Stimulated activated CD4-positive, alpha-beta T cell treated with anti-CD3 and anti-CD28 coated beads, Interleukin-4, amount 100 ng/mL, for 4 hours (primary cell): ENCODE results near the gene HSBP1L1.
"Not testable (repeated sequence)": the region's sequence is repeated elsewhere in the genome, so short reads cannot be mapped to it uniquely, and the experiment has no call there.

Source experiments
- DNase-seq, 2 experiments: peaks; one replicate each; pipeline ENCODE4 v3.0.0-alpha.2; 2020

The HSBP1L1 gene

GRCh38 chr18:79988071-79988450 lies 23.6 kb downstream of the HSBP1L1 start:
- peak; percentile 44 to 56 for DNase-seq

- DNase-seq: peak; percentile 84 to 85
Observed at GRCh38 chr18:79988451-79989194, 24.2 kb downstream of the HSBP1L1 start, which contains the start of gene TXNL4A. Gene TXNL4A, minus strand, starts transcription at chr18:79988563. Its CDS starts 171 bp downstream, at chr18:79988392.

GRCh38 chr18:79989195-79989497 lies 24.7 kb downstream of the HSBP1L1 start:
- no peak for DNase-seq

GRCh38 chr18:79991494-79991893 lies 27.1 kb downstream of the HSBP1L1 start:
- DNase-seq: no peak

- DNase-seq: not testable (repeated sequence)
Observed at GRCh38 chr18:79999701-80000100, 35.3 kb downstream of the HSBP1L1 start.

GRCh38 chr18:80000877-80001276 lies 36.4 kb downstream of the HSBP1L1 start:
- no peak for DNase-seq

DNA sequence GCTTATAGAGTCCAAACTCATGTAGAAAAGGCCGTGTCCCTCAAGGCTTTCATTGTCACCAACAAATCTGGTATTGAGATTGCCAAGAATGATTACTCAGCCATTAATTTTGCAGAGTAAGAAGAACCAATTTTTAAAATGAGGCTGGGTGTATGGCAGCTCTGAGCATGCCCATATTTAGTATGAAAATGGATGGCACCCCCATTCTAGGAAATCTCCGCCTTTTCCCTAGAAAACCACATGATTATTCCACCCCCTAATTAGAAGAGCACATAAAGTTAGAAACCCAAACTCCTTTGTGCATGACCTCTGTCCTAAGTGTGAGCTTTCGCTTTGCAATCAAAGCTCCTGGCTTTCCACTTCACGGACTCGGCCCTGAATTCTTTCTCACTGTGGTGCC lies 38.0 kb downstream of the HSBP1L1 start:
- no peak for DNase-seq

GRCh38 chr18:80004600-80005342 lies 40.3 kb downstream of the HSBP1L1 start:
- DNase-seq: no peak

DNA sequence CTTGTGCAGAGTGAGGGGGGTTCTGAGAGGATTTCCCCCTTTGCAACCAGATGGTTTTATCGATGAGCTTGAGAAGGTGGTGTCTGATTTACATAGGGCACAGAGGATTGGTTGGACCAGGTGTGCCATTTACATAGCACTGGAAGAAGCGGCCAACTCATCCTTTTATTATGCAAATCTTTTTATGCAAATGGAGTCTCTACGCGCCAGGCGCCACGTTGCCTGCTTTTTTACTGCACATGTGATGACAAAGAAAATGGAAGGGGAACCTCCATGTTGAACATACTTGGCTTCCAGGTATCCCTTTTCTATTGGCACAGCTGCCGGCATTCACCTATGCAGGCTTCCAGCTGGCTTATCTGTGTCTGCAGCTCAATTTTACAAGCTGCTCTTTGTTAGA lies 42.3 kb downstream of the HSBP1L1 start:
- no peak for DNase-seq

GRCh38 chr18:80009661-80010550 lies 45.5 kb downstream of the HSBP1L1 start:
- no peak for DNase-seq

DNA sequence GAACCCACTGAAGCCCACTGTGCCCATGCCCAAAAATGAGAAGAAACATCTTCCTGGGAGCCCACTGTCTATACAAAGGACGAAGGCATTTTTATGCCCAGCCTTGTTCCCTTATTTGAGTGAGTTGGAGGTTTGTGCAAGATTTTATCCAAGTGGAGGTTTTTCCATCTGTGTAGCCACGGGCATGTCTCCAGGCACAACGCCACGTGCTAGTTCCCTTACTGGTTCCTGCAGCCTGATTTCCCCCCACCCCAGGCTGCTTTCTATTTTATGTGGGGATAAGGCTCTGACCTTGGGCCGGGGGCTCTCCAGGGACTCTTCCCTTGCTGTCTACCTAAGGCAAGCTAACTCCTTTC lies 46.1 kb downstream of the HSBP1L1 start:
- no peak for DNase-seq

DNA sequence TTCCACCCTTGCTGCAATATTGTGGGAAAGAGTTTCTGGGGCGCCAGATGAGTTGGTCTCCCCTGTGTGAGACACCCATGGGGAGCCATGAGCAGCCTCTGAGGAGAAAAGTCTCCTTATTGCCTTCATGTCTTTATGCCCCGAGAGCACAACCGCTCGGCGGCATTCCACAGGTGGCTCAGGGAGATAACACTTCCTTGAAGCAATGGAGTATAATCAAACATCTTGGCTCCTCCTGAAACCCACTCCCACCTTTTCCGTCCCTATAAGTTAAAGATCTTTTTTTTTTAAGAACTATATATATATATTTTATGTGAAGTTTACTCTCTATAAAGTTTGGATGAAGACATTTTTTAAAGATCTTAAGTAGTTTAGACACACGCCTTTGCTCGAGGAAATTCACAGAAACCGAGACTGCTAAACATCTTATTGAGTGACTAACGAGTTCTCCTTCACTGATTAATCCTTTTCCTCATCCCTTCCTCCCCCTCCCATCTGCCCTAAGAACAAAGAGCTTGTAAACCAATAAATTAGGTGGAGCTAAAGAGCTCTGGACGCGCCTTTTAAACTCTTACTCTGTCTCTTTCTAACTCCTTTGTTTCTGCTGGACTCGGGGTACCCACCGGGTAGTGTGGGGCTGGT lies 47.2 kb downstream of the HSBP1L1 start:
- not testable (repeated sequence) for DNase-seq

GRCh38 chr18:80012714-80013113 lies 48.3 kb downstream of the HSBP1L1 start:
- DNase-seq: no peak
